ENCODE data around the gene ASTN2.

The ASTN2 gene

GRCh38 chr9:116435706-116436105, 979.2 kb downstream of the ASTN2 start:
- no peaks in the 10 kb centered on the region for H3K27me3 Mint-ChIP-seq

GRCh38 chr9:116434314-116434713, 980.5 kb downstream of the ASTN2 start:
- no peaks in the 10 kb centered on the region for H3K4me1 Mint-ChIP-seq

More at GRCh38 chr9:116435706-116436105, 979.2 kb downstream of the ASTN2 start:
- H3K4me3 Mint-ChIP-seq, result no peak overlapping the region
- H3K9me3 Mint-ChIP-seq, result no peaks in the 10 kb centered on the region
- H3K27ac Mint-ChIP-seq (ENCODE audit: low read depth), result no peak overlapping the region
- DNase-seq (ENCODE audit: low spot score in 2 of 2), result no peak
- H3K36me3 Mint-ChIP-seq (ENCODE audit: insufficient read depth), result peaks cover 2% of the 10 kb centered on the region
- H3K4me1 Mint-ChIP-seq, result no peaks in the 10 kb centered on the region
- no peak for ATAC-seq (replicated peaks; ENCODE audit: extremely low read depth, poor library complexity, severe bottlenecking)

DNA sequence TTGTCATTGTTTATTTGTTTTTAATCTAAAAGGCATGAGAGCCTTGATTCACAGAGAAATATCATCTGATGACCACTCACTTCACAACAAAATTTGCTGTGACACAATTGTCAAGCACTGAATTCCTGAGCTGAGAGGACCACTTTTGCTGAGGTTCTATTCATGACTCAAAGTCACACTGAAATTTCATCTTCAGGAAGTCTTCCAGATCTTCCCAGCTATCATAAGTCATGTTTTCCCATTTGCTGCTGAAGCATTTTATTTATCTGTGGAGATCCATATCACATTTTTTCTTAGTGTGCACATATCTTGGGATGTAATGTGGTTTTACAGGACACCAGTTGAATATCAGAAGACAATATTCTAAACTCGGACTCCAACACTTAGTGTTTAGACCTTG, 982.8 kb downstream of the ASTN2 start:
- H3K9me3 Mint-ChIP-seq, result no peaks in the 10 kb centered on the region
- H3K27ac Mint-ChIP-seq (ENCODE audit: low read depth), result no peak overlapping the region
- H3K36me3 Mint-ChIP-seq (ENCODE audit: insufficient read depth), result no peaks in the 10 kb centered on the region
- DNase-seq (ENCODE audit: low spot score in 2 of 2), result no peak
- no peak overlapping the region for H3K4me3 Mint-ChIP-seq
- H3K27me3 Mint-ChIP-seq, result no peaks in the 10 kb centered on the region
- no peaks in the 10 kb centered on the region for H3K4me1 Mint-ChIP-seq
- no peak for ATAC-seq (replicated peaks; ENCODE audit: extremely low read depth, poor library complexity, severe bottlenecking)

More at GRCh38 chr9:116434314-116434713, 980.5 kb downstream of the ASTN2 start:
- H3K9me3 Mint-ChIP-seq, result no peaks in the 10 kb centered on the region
- H3K27ac Mint-ChIP-seq (ENCODE audit: low read depth), result no peak overlapping the region
- no peaks in the 10 kb centered on the region for H3K36me3 Mint-ChIP-seq (ENCODE audit: insufficient read depth)
- no peaks in the 10 kb centered on the region for H3K27me3 Mint-ChIP-seq
- no peak overlapping the region for H3K4me3 Mint-ChIP-seq
- DNase-seq (ENCODE audit: low spot score in 2 of 2) (no peak), ATAC-seq (replicated peaks; ENCODE audit: extremely low read depth, poor library complexity, severe bottlenecking) (no peak)

DNA sequence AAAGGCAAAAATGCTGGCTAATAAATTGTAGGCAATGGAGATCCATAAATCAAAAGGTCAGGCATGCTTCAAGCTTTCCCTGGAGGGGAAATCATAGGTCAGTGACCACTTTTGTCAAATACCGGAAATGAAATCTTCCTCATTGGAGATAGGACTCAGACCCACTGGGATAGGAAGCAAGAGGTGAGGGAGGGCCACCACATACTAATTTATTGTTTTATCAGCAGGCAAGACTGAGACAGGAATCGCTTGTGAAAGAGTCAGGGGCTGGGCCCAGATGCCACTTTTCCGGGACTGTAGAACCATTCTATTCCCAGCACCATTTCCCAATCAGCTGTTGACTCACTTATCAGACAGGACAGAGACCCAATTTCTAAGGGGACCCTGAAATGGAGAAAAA, 984.0 kb downstream of the ASTN2 start:
- Mint-ChIP-seq H3K27me3 (no peaks in the 10 kb centered on the region), H3K27ac (ENCODE audit: low read depth) (no peak overlapping the region), H3K4me3 (no peak overlapping the region), H3K9me3 (no peaks in the 10 kb centered on the region), H3K4me1 (no peaks in the 10 kb centered on the region), H3K36me3 (ENCODE audit: insufficient read depth) (no peaks in the 10 kb centered on the region)
- no peak for ATAC-seq (replicated peaks; ENCODE audit: extremely low read depth, poor library complexity, severe bottlenecking)
- no peak for DNase-seq (ENCODE audit: low spot score in 2 of 2)

GRCh38 chr9:116425244-116425643, 989.6 kb downstream of the ASTN2 start:
- H3K4me1 Mint-ChIP-seq, result no peaks in the 10 kb centered on the region
- peaks cover 2% of the 10 kb centered on the region for H3K36me3 Mint-ChIP-seq (ENCODE audit: insufficient read depth)
- H3K27ac Mint-ChIP-seq (ENCODE audit: low read depth), result no peak overlapping the region
- no peaks in the 10 kb centered on the region for H3K27me3 Mint-ChIP-seq
- ATAC-seq (replicated peaks; ENCODE audit: extremely low read depth, poor library complexity, severe bottlenecking) (no peak), DNase-seq (ENCODE audit: low spot score in 2 of 2) (no peak)
- no peak overlapping the region for H3K4me3 Mint-ChIP-seq
- no peaks in the 10 kb centered on the region for H3K9me3 Mint-ChIP-seq

- peaks cover 2% of the 10 kb centered on the region for H3K36me3 Mint-ChIP-seq (ENCODE audit: insufficient read depth)
- DNase-seq (ENCODE audit: low spot score in 2 of 2), result no peak
Observed at GRCh38 chr9:116423149-116423548, 991.7 kb downstream of the ASTN2 start.

DNA sequence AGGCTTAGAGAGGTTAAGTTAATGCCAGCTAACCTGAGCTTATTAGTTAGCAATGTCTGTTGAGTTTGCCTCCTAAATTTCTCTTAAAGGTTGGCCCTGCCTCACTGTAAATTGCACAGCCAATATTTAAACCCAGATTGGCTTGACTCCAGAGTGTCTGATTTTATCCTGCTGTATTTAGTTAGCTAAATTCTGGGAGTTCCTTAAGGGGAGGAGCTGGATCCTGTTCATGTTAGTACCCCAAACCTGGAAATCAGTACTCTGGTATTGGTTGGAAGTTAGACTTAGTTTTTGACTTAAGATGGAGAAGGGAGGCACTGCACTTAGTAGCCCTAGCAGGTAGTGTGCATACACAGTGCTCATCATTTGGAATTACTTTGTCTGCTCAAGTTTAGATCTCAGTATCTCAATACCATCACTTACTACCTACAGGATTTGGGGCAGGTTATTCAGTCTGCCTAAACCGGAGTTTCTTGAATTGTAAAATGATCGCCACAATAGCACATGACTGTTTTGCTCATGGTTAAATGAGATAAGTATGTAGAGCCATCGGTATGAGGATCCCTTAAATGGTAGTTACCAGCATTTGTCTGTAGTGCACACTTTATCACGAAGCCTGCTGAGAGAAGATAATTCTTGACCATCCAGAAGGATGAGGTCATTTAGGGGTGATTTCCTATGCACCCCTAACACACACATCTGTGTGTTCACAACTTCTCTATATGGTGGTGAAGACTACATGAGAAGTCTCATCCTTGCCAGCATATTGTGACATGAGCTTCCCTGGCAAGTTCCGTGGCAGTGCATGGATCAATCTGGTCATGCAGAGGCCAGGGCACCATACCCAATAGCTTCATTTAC, 992.5 kb downstream of the ASTN2 start:
- Mint-ChIP-seq H3K4me1 (no peaks in the 10 kb centered on the region), H3K4me3 (no peak overlapping the region), H3K27me3 (no peaks in the 10 kb centered on the region), H3K9me3 (no peaks in the 10 kb centered on the region), H3K27ac (ENCODE audit: low read depth) (no peak overlapping the region), H3K36me3 (ENCODE audit: insufficient read depth) (peaks cover 2% of the 10 kb centered on the region)
- ATAC-seq (replicated peaks; ENCODE audit: extremely low read depth, poor library complexity, severe bottlenecking), result no peak
- DNase-seq (ENCODE audit: low spot score in 2 of 2), result no peak

More at GRCh38 chr9:116423149-116423548, 991.7 kb downstream of the ASTN2 start:
- no peaks in the 10 kb centered on the region for H3K27me3 Mint-ChIP-seq
- H3K9me3 Mint-ChIP-seq, result no peaks in the 10 kb centered on the region
- no peak for ATAC-seq (replicated peaks; ENCODE audit: extremely low read depth, poor library complexity, severe bottlenecking)
- no peaks in the 10 kb centered on the region for H3K4me1 Mint-ChIP-seq
- no peak overlapping the region for H3K27ac Mint-ChIP-seq (ENCODE audit: low read depth)
- no peak overlapping the region for H3K4me3 Mint-ChIP-seq

DNA sequence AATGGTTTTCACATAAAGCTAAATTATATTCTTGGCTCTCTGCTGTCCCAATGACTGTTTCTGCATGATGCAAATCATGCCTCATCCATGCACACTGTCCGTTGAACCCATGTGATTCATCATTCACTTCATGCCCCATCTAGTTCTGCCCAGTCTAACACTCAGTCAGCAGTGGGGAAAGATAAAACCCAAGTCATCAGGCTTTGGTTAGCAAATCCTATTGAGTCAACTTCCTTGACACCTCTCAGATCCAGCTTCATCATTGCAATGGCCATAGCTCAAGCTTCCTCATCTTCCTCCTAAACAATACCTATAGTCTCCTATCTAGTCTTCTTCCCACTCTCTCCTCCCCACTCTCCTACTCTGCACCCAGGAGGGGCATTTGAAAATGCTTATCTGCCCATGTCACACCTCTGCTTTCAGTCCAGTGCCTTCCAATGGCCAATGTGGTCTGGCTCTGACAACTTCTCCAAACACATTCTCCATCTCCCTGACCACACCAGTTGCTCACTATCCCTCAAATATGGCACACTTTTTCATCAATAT, 993.8 kb downstream of the ASTN2 start:
- Mint-ChIP-seq H3K27ac (ENCODE audit: low read depth) (no peak overlapping the region), H3K4me1 (no peaks in the 10 kb centered on the region), H3K27me3 (no peaks in the 10 kb centered on the region), H3K4me3 (no peak overlapping the region), H3K9me3 (no peaks in the 10 kb centered on the region), H3K36me3 (ENCODE audit: insufficient read depth) (peaks cover 2% of the 10 kb centered on the region)
- no peak for ATAC-seq (replicated peaks; ENCODE audit: extremely low read depth, poor library complexity, severe bottlenecking)
- no peak for DNase-seq (ENCODE audit: low spot score in 2 of 2)

- H3K27me3 Mint-ChIP-seq, result no peaks in the 10 kb centered on the region
- no peak overlapping the region for H3K27ac Mint-ChIP-seq (ENCODE audit: low read depth)
- H3K4me1 Mint-ChIP-seq, result no peaks in the 10 kb centered on the region
- peaks cover 2% of the 10 kb centered on the region for H3K36me3 Mint-ChIP-seq (ENCODE audit: insufficient read depth)
- DNase-seq (ENCODE audit: low spot score in 2 of 2) (no peak), ATAC-seq (replicated peaks; ENCODE audit: extremely low read depth, poor library complexity, severe bottlenecking) (no peak)
- no peaks in the 10 kb centered on the region for H3K9me3 Mint-ChIP-seq
- no peak overlapping the region for H3K4me3 Mint-ChIP-seq
Observed at GRCh38 chr9:116419181-116419580, 995.7 kb downstream of the ASTN2 start.

- ATAC-seq (replicated peaks; ENCODE audit: extremely low read depth, poor library complexity, severe bottlenecking) (no peak), DNase-seq (ENCODE audit: low spot score in 2 of 2) (no peak)
- Mint-ChIP-seq H3K27me3 (no peaks in the 10 kb centered on the region), H3K4me3 (no peak overlapping the region), H3K4me1 (no peaks in the 10 kb centered on the region), H3K9me3 (no peaks in the 10 kb centered on the region), H3K27ac (ENCODE audit: low read depth) (no peak overlapping the region), H3K36me3 (ENCODE audit: insufficient read depth) (peaks cover 2% of the 10 kb centered on the region)
Observed at GRCh38 chr9:116417464-116417863, 997.4 kb downstream of the ASTN2 start.

- H3K4me3 Mint-ChIP-seq, result no peak overlapping the region
- no peak overlapping the region for H3K27ac Mint-ChIP-seq (ENCODE audit: low read depth)
- no peaks in the 10 kb centered on the region for H3K36me3 Mint-ChIP-seq (ENCODE audit: insufficient read depth)
- H3K4me1 Mint-ChIP-seq, result no peaks in the 10 kb centered on the region
- ATAC-seq (replicated peaks; ENCODE audit: extremely low read depth, poor library complexity, severe bottlenecking), result no peak
- H3K27me3 Mint-ChIP-seq, result no peaks in the 10 kb centered on the region
- no peaks in the 10 kb centered on the region for H3K9me3 Mint-ChIP-seq
- DNase-seq (ENCODE audit: low spot score in 2 of 2), result no peak
Observed at GRCh38 chr9:116416421-116416820, 998.4 kb downstream of the ASTN2 start.

DNA sequence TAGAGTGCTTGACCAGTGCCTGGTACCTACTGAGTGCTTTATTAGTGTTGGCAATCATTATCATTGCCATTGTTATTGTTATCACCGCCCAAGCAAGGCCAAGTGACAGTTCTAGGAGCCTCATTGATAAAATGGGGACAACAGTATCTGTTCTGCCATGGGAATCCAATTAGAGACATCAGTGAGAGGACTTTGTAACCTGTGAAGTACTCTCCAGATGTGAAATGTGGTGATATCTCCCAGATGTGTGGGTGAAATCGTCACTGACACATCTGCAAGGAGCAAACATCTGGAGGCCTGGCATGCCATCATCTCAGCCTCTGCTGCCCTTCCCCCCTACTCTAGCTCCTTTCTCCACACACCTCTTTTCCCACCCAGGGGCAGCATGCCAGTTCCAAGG, 1000.5 kb downstream of the ASTN2 start:
- H3K36me3 Mint-ChIP-seq (ENCODE audit: insufficient read depth), result no peaks in the 10 kb centered on the region
- H3K4me3 Mint-ChIP-seq, result no peak overlapping the region

GRCh38 chr9:116411506-116411905, 1003.4 kb downstream of the ASTN2 start:
- Mint-ChIP-seq H3K27me3 (no peaks in the 10 kb centered on the region), H3K27ac (ENCODE audit: low read depth) (no peak overlapping the region)
- DNase-seq (ENCODE audit: low spot score in 2 of 2), result no peak

More for the DNA sequence above, 1000.5 kb downstream of the ASTN2 start:
- Mint-ChIP-seq H3K27ac (ENCODE audit: low read depth) (no peak overlapping the region), H3K27me3 (no peaks in the 10 kb centered on the region), H3K9me3 (no peaks in the 10 kb centered on the region), H3K4me1 (no peaks in the 10 kb centered on the region)
- ATAC-seq (replicated peaks; ENCODE audit: extremely low read depth, poor library complexity, severe bottlenecking) (no peak), DNase-seq (ENCODE audit: low spot score in 2 of 2) (no peak)

More at GRCh38 chr9:116411506-116411905, 1003.4 kb downstream of the ASTN2 start:
- ATAC-seq (replicated peaks; ENCODE audit: extremely low read depth, poor library complexity, severe bottlenecking), result no peak
- H3K4me1 Mint-ChIP-seq, result no peaks in the 10 kb centered on the region
- H3K36me3 Mint-ChIP-seq (ENCODE audit: insufficient read depth), result peaks cover 2% of the 10 kb centered on the region
- H3K9me3 Mint-ChIP-seq, result no peaks in the 10 kb centered on the region
- H3K4me3 Mint-ChIP-seq, result no peak overlapping the region

Data from central memory CD8-positive, alpha-beta T cell (primary cell).